HEK293 (cell line): ENCODE measurements around the gene TNPO3.

Source experiments
- BCL11B ChIP-seq: fragments of 450-650 bp; formaldehyde crosslinking; IDR thresholded peaks from 2 replicates; pipeline ENCODE4 v1.5.1; 2016; ENCODE audit warnings: low read depth, missing biosample characterization, missing genetic modification characterization
- PATZ1 ChIP-seq: fragments of 450-650 bp; formaldehyde crosslinking; IDR thresholded peaks from 2 replicates; pipeline ENCODE4 v1.5.1; 2016; ENCODE audit warnings: missing biosample characterization, missing genetic modification characterization
- PRDM1 ChIP-seq: fragments of 450-650 bp; formaldehyde crosslinking; IDR thresholded peaks from 2 replicates; pipeline ENCODE4; 2016; ENCODE audit warnings: missing biosample characterization, missing genetic modification characterization
- PRDM2 ChIP-seq: fragments of 450-650 bp; formaldehyde crosslinking; IDR thresholded peaks from 2 replicates; pipeline ENCODE4 v1.5.1; 2016; ENCODE audit warnings: missing biosample characterization, missing genetic modification characterization, borderline replicate concordance
- SP2 ChIP-seq: fragments of 450-650 bp; formaldehyde crosslinking; IDR thresholded peaks from 2 replicates; pipeline ENCODE4 v1.5.1; 2016; ENCODE audit warnings: missing biosample characterization, missing genetic modification characterization
- ZBTB7A ChIP-seq: fragments of 450-650 bp; formaldehyde crosslinking; IDR thresholded peaks from 2 replicates; pipeline ENCODE4 v1.5.1; 2016; ENCODE audit warnings: low read depth, missing biosample characterization, missing genetic modification characterization
- ZNF202 ChIP-seq: fragments of 450-650 bp; formaldehyde crosslinking; IDR thresholded peaks from 2 replicates; pipeline ENCODE4 v1.5.1; 2016; ENCODE audit warnings: missing biosample characterization, missing genetic modification characterization, borderline replicate concordance
- ZNF280D ChIP-seq: fragments of 450-650 bp; formaldehyde crosslinking; IDR thresholded peaks from 2 replicates; pipeline ENCODE4 v1.5.1; 2016; ENCODE audit warnings: missing biosample characterization, missing genetic modification characterization
- ZNF366 ChIP-seq: fragments of 450-650 bp; formaldehyde crosslinking; conservative IDR thresholded peaks from 2 replicates; pipeline ENCODE4 v1.5.1; 2016; ENCODE audit warnings: missing biosample characterization, missing genetic modification characterization
- ZNF560 ChIP-seq: fragments of 450-650 bp; formaldehyde crosslinking; IDR thresholded peaks from 2 replicates; pipeline ENCODE4 v1.5.1; 2017; ENCODE audit warnings: missing biosample characterization, missing genetic modification characterization, borderline replicate concordance
- TF ChIP-seq, protein P1 (sequence below): fragments of 450-650 bp; formaldehyde crosslinking; IDR thresholded peaks from 2 replicates; pipeline ENCODE4 v1.5.1; 2016; ENCODE audit warnings: missing biosample characterization, missing genetic modification characterization
- TF ChIP-seq, protein P2 (sequence below): fragments of 450-650 bp; formaldehyde crosslinking; IDR thresholded peaks from 2 replicates; pipeline ENCODE4 v1.5.1; 2017; ENCODE audit warnings: missing biosample characterization, missing genetic modification characterization
- TF ChIP-seq, protein P3 (sequence below): fragments of 450-650 bp; formaldehyde crosslinking; conservative IDR thresholded peaks from 2 replicates; pipeline ENCODE4 v1.5.1; 2016; ENCODE audit warnings: low read depth, missing biosample characterization, missing genetic modification characterization

GRCh38 chr7:128940494-128941322 lies 114.2 kb downstream of the TNPO3 start:
- TF ChIP-seq, protein P1, sequence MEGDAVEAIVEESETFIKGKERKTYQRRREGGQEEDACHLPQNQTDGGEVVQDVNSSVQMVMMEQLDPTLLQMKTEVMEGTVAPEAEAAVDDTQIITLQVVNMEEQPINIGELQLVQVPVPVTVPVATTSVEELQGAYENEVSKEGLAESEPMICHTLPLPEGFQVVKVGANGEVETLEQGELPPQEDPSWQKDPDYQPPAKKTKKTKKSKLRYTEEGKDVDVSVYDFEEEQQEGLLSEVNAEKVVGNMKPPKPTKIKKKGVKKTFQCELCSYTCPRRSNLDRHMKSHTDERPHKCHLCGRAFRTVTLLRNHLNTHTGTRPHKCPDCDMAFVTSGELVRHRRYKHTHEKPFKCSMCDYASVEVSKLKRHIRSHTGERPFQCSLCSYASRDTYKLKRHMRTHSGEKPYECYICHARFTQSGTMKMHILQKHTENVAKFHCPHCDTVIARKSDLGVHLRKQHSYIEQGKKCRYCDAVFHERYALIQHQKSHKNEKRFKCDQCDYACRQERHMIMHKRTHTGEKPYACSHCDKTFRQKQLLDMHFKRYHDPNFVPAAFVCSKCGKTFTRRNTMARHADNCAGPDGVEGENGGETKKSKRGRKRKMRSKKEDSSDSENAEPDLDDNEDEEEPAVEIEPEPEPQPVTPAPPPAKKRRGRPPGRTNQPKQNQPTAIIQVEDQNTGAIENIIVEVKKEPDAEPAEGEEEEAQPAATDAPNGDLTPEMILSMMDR (tag by site-specific recombination): no peak
- TF ChIP-seq PATZ1 (no peak), ZBTB7A (tag by site-specific recombination) (no peak), ZNF280D (tag by site-specific recombination) (no peak), BCL11B (tag by site-specific recombination) (no peak), PRDM2 (tag by site-specific recombination) (no peak), PRDM1 (tag by site-specific recombination) (no peak), SP2 (tag by site-specific recombination) (no peak; the same call in none of the 2 replicates), ZNF202 (tag by site-specific recombination) (no peak), ZNF560 (tag by site-specific recombination) (no peak), ZNF366 (tag by site-specific recombination) (no peak)
- TF ChIP-seq, protein P2, sequence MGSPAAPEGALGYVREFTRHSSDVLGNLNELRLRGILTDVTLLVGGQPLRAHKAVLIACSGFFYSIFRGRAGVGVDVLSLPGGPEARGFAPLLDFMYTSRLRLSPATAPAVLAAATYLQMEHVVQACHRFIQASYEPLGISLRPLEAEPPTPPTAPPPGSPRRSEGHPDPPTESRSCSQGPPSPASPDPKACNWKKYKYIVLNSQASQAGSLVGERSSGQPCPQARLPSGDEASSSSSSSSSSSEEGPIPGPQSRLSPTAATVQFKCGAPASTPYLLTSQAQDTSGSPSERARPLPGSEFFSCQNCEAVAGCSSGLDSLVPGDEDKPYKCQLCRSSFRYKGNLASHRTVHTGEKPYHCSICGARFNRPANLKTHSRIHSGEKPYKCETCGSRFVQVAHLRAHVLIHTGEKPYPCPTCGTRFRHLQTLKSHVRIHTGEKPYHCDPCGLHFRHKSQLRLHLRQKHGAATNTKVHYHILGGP (tag by site-specific recombination): no peak
- TF ChIP-seq, protein P3, sequence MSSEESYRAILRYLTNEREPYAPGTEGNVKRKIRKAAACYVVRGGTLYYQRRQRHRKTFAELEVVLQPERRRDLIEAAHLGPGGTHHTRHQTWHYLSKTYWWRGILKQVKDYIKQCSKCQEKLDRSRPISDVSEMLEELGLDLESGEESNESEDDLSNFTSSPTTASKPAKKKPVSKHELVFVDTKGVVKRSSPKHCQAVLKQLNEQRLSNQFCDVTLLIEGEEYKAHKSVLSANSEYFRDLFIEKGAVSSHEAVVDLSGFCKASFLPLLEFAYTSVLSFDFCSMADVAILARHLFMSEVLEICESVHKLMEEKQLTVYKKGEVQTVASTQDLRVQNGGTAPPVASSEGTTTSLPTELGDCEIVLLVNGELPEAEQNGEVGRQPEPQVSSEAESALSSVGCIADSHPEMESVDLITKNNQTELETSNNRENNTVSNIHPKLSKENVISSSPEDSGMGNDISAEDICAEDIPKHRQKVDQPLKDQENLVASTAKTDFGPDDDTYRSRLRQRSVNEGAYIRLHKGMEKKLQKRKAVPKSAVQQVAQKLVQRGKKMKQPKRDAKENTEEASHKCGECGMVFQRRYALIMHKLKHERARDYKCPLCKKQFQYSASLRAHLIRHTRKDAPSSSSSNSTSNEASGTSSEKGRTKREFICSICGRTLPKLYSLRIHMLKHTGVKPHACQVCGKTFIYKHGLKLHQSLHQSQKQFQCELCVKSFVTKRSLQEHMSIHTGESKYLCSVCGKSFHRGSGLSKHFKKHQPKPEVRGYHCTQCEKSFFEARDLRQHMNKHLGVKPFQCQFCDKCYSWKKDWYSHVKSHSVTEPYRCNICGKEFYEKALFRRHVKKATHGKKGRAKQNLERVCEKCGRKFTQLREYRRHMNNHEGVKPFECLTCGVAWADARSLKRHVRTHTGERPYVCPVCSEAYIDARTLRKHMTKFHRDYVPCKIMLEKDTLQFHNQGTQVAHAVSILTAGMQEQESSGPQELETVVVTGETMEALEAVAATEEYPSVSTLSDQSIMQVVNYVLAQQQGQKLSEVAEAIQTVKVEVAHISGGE (tag by site-specific recombination): no peak
